GM18867 (cell line): ENCODE results near the gene ADAMTS9.
A peak's percentile ranks its signal among the peaks of the same experiment; 100 is the strongest.

ENCODE experiments used
- ATAC-seq: cut with Tn5 transposase; IDR thresholded peaks from one replicate; pipeline ENCODE4 v1.9.1; 2021; ENCODE audit warnings: mild to moderate bottlenecking, moderate library complexity; ENCODE audit not compliant: unreplicated experiment

Gene ADAMTS9

DNA sequence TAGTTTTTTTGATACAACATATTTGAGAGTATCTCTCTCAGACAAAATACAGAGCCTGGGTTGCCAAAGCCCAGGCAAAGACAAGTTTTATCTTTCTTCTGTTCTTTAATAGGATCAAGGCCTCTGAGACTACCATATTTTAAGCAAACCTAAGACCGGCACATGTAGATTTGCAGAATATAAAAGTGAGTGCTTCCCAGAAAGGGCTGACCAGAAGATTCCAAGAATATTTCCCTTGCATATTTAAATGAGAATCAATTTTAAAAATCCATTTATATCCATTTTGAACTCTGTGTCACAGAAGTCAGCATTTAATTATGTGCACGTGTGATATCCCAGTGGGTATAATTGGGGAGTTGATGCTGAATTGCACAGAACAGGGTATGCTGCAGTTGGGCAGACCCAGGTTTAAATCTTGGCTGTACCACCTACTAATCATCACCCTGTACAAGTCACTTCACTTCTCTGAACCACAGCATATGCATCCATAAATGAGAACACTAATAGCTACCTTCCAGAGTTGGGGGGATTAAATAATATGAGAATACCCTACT is 191.9 kb downstream of the ADAMTS9 start:
- no peak for ATAC-seq

DNA sequence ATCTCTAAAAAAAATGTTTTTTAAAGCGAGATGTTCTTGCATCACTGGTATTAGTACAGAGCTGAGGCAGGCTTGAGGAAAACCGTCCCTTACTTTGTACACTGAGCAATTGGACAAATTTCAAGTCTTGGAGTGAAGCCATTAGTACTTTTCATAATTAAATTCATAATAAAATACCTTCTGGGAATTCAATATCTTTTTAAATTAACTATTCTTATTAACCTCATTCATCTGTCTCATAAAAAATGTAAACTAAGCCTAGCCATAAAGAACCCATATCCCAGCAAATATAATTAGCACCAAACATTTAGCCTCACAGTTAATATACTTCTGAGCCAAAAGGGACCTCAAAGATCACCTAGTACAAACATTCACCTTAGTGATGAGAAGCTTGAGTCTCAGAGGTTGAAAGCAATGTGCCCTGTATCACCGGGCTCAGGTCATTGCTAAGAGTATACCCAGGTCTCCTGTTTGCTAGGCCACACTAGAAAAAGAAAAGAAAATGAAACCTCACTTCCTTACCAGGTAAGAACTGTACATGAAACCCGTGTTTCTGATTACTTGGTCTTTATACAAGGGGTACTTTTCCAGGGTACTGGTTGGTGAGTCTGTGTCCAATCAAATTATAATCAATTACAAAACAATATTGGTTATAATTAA is 192.5 kb downstream of the ADAMTS9 start:
- ATAC-seq: peak; percentile 84

DNA sequence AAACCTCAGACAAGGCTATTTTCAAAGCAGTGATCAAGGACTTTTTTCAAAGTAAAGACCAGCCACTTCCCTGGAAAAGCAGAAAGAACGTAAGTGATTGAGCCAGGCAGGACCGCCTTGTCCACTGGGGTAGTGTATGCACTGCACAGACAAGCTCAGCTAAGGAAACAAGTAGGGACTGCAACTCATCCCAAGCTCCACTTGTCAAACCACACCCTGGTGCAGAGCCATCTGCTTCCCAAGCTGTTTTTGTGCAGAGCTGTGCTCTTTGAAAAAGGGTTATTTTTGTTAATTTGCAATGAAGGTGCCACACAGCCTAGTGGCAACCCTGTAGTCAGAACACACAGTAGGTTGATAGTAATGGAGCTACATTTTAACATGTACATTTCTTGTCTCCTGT is 193.3 kb downstream of the ADAMTS9 start:
- ATAC-seq: no peak

DNA sequence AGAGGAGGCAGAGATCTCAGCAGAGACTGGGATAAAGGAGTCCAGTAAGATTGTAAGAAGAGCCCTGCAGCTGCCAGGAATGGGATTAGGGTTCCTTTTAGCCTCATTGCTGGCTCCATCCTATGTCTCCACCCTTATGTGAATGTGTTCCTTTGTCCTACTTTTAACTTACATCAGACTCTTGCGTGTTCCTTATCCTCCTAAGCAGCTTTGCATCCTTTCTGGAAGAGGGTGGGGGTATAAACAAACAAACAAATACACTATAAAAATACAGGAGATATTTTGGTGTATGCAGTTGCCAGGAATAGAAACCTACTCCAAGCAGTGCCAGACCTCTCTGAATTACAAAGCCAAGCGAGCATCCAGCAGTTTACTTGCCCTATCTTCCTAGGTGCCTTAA is 194.7 kb downstream of the ADAMTS9 start:
- no peak for ATAC-seq

DNA sequence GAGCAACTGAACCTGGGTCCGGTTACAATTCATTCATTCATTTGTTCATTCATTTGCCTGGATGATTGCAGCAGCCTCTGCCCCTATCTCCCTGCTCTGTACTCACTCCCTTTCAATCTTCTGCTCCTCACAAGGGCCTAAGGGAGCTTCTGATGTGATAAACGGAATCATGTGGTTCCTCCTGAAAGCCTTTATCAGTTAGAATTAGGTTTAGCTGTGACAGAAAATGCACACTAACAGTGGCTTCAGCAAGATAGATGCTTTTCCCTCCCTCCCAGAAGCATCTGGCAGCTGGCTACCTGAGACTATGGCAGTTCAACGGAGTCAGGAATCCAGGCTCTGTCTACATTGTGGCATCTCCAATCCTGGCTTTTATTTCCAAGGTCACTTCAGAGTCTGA is 196.0 kb downstream of the ADAMTS9 start:
- no peak for ATAC-seq

DNA sequence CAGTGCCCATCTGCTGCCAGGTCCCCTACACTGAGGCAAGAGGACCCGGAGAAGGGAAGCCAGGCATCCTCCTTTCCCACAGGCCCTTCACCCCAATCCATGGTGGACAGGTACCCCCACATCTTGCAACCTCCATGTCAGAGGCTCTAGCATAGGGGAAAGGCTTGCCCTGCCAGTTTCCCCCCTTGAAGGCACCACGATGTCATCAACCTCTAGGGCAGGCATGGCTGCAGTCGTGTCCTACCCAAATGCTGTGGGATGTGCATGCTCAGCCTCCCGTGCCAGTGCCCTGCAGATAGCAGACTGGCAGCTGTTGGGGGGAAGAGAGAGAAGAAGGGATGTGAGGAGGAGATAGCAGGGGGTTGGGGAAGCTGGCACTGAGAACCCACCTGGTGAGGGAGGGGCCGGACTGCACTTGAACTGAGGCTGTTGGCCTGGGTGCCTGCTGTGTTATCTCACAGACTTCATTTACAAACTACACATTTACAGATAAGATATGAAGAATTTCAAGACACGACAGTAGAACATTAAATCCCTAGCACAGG is 197.5 kb downstream of the ADAMTS9 start:
- ATAC-seq: no peak

DNA sequence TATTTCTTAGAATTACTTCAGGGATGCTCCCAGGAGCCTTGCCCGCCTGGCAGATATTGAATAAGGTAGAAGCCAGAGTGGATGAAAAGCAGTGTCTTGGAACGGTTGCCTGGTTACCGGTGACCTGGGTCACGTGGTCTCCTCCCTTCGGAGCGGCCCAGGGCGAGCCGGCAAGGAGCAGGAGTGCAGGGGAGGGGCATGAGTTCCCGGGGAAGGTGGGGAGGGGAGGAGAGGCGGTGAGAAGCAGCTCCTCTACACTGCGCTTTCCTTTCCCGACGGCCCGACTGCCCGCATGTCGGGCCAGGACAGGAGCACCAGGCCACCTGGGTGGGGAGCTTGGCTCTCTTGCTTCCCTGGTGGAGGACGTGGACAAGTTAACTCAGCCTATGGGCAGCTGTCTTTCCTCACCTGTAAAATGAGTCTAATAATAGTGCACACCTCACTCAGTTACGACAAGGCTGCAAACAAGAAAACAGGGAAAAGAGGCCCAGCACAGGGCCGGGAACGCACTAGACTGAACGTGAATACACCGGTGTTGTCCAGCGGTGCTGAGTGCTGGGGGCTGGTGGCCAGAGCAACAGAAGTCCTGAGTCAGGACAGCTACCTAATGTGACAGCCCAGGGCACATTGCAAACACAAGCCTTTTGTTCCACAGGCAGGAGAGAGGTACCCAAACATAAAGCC is 198.3 kb downstream of the ADAMTS9 start:
- no peak for ATAC-seq

DNA sequence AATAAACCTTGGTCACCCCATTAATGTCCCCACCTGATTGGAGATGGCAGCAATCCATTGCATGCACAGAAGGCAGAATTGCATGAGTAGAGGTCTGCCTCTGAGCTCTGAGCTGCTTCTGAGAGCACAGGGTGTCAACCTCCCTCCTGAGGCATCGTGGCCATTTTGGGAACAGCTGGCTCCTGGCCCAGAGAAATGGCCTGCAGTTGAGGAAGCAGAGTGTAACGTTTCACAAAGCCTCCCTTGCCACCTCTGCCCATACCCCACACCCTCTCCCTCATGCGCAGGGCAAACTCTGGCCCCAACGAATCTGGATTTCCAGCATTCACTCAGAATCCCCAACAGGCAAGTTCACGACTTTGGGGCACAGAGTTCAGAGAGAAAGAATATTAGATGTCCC is 198.9 kb downstream of the ADAMTS9 start:
- no peak for ATAC-seq

DNA sequence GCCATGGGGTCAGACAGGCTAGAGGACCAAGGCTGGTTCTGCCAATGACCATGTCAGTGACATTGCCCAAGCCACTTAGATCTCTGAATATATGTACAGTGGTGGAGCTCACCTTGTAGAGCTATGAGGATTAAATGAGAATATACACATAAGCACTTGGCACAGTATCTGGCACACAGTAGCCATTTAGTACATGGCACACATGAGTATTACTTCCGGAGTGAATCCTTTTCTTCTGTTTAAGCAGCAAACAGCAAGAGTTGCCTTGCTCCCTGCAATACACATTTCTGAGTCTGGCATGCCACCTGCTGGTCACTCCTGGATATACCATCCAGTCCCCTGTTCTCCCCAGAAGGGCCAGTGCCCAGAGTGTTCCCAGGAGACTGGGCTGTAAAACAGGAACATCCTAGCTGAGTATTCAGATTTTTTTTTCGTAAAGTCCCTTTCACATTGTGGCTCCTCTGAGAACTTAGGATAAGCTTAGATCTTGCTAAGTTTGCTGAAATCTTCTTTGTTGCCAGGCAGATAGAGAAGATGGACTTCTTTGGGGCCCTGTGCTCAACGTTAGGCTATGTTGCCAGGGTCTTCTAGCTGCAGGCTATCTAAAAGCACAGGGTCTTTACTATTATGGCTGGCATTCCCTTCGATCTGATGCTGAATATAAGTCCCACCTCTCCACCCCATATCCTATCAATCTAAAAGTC is 203.4 kb downstream of the ADAMTS9 start:
- ATAC-seq: peak; percentile 99

DNA sequence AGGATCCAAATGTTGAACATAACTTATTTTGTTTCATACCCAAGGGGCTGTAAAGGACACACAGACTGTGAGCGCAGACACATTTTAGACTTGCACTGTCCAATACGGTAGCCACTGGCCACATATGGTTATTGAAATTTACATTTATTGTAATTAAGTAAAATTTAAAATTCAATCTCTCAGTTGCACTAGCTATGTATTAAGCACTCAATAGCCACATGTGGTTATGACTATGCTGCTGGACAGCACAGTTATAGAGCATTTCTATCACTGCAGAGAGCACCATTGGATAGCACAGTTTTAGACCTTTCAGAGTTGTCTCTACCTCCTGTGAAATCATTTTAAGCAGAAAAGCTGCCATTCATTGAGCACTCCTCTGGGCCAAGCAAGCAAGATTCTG is 204.3 kb downstream of the ADAMTS9 start:
- ATAC-seq: no peak

DNA sequence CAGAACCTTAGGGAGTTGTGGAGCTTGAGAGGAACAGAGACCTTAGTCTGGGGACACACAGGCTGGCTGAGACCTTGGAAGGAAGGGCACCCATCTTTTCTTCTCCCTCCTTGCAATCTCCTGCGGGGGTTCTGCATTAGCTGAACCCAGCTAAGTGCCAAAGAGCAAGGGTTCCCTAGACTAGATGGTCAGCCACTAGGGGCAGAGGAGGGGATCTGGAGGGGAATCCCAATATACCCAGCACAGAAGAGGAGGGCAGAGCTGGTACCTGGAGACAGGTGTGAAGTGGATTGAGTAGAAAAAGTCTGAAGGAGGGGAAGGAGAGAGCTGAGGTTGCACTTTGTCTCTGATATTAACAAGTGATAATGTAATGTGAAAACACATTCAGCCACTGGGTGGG is 212.8 kb downstream of the ADAMTS9 start:
- ATAC-seq: no peak

DNA sequence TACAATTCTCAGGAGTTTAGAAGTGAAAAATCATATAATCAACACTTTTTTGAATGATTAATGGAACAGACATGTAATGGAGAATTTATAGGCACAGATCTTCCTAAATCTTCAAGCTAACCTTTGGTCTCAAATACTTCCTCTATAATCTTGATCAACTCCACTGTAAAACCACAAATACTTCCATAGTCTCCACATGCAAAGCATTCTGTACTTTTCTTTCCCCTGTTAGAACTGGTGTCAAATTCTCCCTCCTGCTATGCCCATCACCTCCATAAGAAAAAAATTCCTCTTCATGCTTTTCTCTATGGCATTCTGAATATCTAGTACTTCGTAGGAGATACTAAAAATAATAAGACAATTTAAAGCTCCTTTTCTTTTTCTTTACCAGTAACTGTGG is 214.3 kb downstream of the ADAMTS9 start:
- no peak for ATAC-seq

DNA sequence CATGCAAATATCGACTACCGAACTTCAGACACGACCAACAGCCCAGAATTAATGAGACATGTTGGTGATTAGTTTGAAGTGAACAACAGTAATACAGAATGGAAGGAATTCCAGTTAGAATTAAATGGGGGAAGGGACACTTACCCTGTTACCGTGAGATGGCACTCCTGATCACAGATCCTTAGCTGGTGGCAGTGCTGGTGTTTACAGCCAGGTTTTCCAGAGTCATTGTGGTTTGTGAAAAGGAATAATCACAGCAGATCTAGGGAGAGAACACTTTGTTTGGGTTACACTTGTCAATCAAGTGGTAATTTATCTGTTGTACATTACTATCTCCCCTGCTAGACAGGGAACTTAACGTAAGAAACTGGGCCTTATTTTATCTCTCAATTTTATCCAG is 217.4 kb downstream of the ADAMTS9 start:
- ATAC-seq: no peak

DNA sequence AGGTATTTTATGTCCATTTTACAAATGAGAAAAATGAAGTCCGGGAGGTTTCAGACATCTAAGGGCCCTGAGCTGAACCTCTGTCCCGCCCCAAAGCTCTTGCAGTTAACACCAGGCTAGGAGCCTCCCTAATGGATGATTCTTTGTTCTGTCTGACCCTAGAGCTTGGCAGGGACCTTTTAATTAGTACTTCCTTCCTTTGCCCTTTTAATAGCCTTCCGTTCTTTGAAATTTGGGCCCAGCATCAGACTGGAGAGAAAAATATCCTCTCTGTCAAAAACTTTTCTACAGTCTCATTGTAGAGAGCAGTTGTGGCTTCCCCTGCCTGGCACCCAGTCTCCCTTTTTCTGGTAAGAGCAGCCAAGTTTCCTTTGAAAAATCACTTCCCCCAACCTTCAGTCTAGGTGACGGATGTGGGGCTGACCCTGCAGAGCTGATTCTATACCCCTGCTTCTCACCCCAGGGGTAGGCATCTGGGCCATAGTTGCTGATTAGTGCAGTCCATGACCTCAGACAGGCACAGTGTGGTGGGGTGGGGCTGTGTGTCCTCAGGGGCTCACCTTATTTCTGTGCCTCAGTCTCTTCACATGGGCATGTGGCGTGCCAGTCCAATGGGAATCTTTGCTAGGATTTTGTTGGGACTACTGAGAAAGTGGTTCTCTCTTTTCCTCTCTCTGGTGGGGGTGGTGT is 220.4 kb downstream of the ADAMTS9 start:
- ATAC-seq: no peak
